ENCODE data around the gene CPT1B. TPM values are rescaled to one million over a fixed set of nuclear protein-coding genes. Genes with fewer than 3 reads are reported as not detected.

The CPT1B gene
- total and polyA plus RNA-seq, 10 of the 15 experiments (the other 5 are each of a cell fraction or from before 2014, with no cell fraction given): 3.5 to 54.0 (median 21.7) TPM

DNA sequence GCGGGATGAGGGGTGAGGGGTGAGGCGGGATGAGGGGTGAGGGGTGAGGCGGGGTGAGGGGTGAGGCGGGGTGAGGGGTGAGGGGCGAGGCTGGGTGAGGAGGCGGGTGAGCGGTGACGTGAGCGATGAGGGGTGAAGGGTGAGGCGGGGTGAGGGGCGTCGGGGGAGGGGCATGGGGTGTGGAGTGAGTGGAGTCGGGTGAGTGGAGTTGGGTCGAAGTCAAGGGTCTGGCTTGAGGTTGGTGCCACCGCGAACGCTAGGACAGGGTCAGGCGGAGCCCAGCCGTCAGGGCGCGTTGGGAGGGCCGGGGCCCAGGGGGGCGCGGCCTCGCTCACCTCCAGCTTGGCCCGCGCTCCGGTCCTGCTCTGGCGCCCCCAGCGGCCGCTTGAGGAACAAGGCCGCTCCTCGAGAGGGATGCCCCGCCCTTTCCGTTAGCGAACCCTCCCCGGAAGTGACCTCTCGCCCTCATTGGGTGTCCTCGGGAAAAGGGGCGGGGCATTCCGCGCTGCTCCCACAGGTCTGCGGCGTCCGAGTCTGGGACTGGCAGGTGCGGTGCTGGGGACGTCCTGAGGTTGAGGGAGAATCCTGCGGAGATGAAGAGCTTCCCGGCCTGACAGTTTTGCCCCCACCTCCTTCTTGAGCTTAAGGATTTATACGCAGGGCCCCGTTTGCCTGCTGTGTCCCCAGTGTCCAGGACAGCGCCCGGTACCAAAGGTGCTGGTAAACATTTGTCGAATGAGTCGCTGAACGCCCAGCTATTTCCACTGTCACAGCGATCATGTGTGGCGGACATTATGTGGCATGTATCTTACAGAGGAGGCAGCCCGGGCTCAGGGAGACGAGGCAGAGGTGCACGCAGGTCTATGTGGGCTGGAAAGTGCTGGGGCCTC is 15.5 kb downstream of the CPT1B start, which contains the start of gene SYCE3 (continued):
- TF ChIP-seq BHLHE40 (IDR thresholded peaks at IDR 0.05; ENCODE audit: borderline replicate concordance in 1 of 2, low read depth in 2 of 2, low read length in 1 of 2): peak; percentile 60 to 61
- peak; percentile 81 for TF ChIP-seq NFYB (IDR thresholded peaks at IDR 0.05; ENCODE audit: insufficient read depth, low read depth, low read length)
- TF ChIP-seq STAT1 (conservative IDR thresholded peaks at IDR 0.05): no peak; the same call in 1 of the 2 replicates
- peak; percentile 10; the same call in 1 of the 2 replicates for TF ChIP-seq CREM (IDR thresholded peaks at IDR 0.05; ENCODE audit: low read depth)
- TF ChIP-seq, protein P1, sequence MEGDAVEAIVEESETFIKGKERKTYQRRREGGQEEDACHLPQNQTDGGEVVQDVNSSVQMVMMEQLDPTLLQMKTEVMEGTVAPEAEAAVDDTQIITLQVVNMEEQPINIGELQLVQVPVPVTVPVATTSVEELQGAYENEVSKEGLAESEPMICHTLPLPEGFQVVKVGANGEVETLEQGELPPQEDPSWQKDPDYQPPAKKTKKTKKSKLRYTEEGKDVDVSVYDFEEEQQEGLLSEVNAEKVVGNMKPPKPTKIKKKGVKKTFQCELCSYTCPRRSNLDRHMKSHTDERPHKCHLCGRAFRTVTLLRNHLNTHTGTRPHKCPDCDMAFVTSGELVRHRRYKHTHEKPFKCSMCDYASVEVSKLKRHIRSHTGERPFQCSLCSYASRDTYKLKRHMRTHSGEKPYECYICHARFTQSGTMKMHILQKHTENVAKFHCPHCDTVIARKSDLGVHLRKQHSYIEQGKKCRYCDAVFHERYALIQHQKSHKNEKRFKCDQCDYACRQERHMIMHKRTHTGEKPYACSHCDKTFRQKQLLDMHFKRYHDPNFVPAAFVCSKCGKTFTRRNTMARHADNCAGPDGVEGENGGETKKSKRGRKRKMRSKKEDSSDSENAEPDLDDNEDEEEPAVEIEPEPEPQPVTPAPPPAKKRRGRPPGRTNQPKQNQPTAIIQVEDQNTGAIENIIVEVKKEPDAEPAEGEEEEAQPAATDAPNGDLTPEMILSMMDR (IDR thresholded peaks at IDR 0.05 in 2 of 3, conservative IDR thresholded peaks at IDR 0.05 in 1 of 3; ENCODE audit: control insufficient read depth in 2 of 3, extremely low read depth in 1 of 3, insufficient read depth in 1 of 3, low read depth in 3 of 3, low read length in 3 of 3): peak; percentile 92 to 94 (median 92)
- peak; percentile 63; the same call in 1 of the 2 replicates for TF ChIP-seq MXI1 (IDR thresholded peaks at IDR 0.05; ENCODE audit: low read depth, low read length)
- TF ChIP-seq RAD51 (IDR thresholded peaks at IDR 0.05): no peak
- TF ChIP-seq POLR2A (IDR thresholded peaks at IDR 0.05; ENCODE audit: low read depth, low read length): peak; percentile 66
- no peak for TF ChIP-seq NFYA (IDR thresholded peaks at IDR 0.05; ENCODE audit: borderline replicate concordance, low read depth, low read length)
- no peak for TF ChIP-seq BACH1 (IDR thresholded peaks at IDR 0.05; ENCODE audit: borderline replicate concordance)
- TF ChIP-seq RAD21 (IDR thresholded peaks at IDR 0.05; ENCODE audit: insufficient read depth, low read depth, low read length): peak; percentile 70
- 0 out of 4 replicates have a peak, but pooled peaks of 1 of the 2 experiments have one; percentile 13 for TF ChIP-seq SRF (IDR thresholded peaks at IDR 0.05; ENCODE audit: low read depth in 2 of 2, low read length in 2 of 2)
- no peak for TF ChIP-seq ATF7 (IDR thresholded peaks at IDR 0.05; ENCODE audit: low read depth)
- TF ChIP-seq MYB (IDR thresholded peaks at IDR 0.05; ENCODE audit: borderline replicate concordance, low read depth, low read length): no peak
- TF ChIP-seq, protein P2, sequence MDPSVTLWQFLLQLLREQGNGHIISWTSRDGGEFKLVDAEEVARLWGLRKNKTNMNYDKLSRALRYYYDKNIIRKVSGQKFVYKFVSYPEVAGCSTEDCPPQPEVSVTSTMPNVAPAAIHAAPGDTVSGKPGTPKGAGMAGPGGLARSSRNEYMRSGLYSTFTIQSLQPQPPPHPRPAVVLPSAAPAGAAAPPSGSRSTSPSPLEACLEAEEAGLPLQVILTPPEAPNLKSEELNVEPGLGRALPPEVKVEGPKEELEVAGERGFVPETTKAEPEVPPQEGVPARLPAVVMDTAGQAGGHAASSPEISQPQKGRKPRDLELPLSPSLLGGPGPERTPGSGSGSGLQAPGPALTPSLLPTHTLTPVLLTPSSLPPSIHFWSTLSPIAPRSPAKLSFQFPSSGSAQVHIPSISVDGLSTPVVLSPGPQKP (IDR thresholded peaks at IDR 0.05; ENCODE audit: low read depth, low read length): peak; percentile 84
- TF ChIP-seq CREB1 (IDR thresholded peaks at IDR 0.05; ENCODE audit: low read depth): peak; percentile 65
- no peak for TF ChIP-seq WRNIP1 (IDR thresholded peaks at IDR 0.05; ENCODE audit: borderline replicate concordance, low read depth, low read length)
- TF ChIP-seq, protein P3, sequence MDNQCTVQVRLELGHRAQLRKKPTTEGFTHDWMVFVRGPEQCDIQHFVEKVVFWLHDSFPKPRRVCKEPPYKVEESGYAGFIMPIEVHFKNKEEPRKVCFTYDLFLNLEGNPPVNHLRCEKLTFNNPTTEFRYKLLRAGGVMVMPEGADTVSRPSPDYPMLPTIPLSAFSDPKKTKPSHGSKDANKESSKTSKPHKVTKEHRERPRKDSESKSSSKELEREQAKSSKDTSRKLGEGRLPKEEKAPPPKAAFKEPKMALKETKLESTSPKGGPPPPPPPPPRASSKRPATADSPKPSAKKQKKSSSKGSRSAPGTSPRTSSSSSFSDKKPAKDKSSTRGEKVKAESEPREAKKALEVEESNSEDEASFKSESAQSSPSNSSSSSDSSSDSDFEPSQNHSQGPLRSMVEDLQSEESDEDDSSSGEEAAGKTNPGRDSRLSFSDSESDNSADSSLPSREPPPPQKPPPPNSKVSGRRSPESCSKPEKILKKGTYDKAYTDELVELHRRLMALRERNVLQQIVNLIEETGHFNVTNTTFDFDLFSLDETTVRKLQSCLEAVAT (IDR thresholded peaks at IDR 0.05): 0 out of 2 replicates have a peak, but pooled peaks have one; percentile 40
- TF ChIP-seq, protein P4, sequence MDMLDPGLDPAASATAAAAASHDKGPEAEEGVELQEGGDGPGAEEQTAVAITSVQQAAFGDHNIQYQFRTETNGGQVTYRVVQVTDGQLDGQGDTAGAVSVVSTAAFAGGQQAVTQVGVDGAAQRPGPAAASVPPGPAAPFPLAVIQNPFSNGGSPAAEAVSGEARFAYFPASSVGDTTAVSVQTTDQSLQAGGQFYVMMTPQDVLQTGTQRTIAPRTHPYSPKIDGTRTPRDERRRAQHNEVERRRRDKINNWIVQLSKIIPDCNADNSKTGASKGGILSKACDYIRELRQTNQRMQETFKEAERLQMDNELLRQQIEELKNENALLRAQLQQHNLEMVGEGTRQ (IDR thresholded peaks at IDR 0.05; ENCODE audit: borderline replicate concordance, low read depth, low read length): no peak
- no peak; the same call in 1 of the 2 replicates for TF ChIP-seq GATAD2B (conservative IDR thresholded peaks at IDR 0.05; ENCODE audit: low read depth)
- no peak for TF ChIP-seq BCL11A (IDR thresholded peaks at IDR 0.05; ENCODE audit: low read depth, low read length)
- TF ChIP-seq EP300 (IDR thresholded peaks at IDR 0.05; ENCODE audit: borderline replicate concordance in 1 of 2, control insufficient read depth in 1 of 2, low read depth in 2 of 2, low read length in 2 of 2): no peak
- TF ChIP-seq LARP7 (IDR thresholded peaks at IDR 0.05): no peak
- TF ChIP-seq EED (IDR thresholded peaks at IDR 0.05; ENCODE audit: low read depth): no peak
- TF ChIP-seq YY1 (IDR thresholded peaks at IDR 0.05; ENCODE audit: low read depth, low read length): peak; percentile 46; the same call in 1 of the 2 replicates
